Hepatocyte (in vitro differentiated cells): ENCODE measurements around the gene LRRC63. TPM values are rescaled to one million over a fixed set of nuclear protein-coding genes. Genes with fewer than 3 reads are reported as not detected.

Source experiments
- DNase-seq: peaks from one replicate; pipeline ENCODE4 v3.0.0-alpha.2; 2016; ENCODE audit warnings: low spot score
- H2AFZ ChIP-seq: fragments of 200-600 bp; sonication (generic); 2 replicates; pipeline ENCODE4 v1.6.0; 2016; ENCODE audit warnings: antibody characterized with exemption, mild to moderate bottlenecking
- H3K27ac ChIP-seq: fragments of 200-600 bp; sonication (generic); 2 replicates; pipeline ENCODE4 v1.5.1; 2016; ENCODE audit warnings: mild to moderate bottlenecking
- H3K27me3 ChIP-seq: fragments of 200-600 bp; sonication (generic); 2 replicates; pipeline ENCODE4 v1.6.1; 2016
- H3K36me3 ChIP-seq: fragments of 200-600 bp; sonication (generic); replicated peaks from 2 replicates; pipeline ENCODE4 v1.5.1; 2016; ENCODE audit warnings: low read depth; ENCODE audit not compliant: insufficient read depth
- H3K4me1 ChIP-seq: fragments of 200-600 bp; sonication (generic); 2 replicates; pipeline ENCODE4 v1.5.1; 2016; ENCODE audit warnings: mild to moderate bottlenecking, moderate library complexity; ENCODE audit not compliant: insufficient read depth
- H3K4me2 ChIP-seq: fragments of 200-600 bp; sonication (generic); 2 replicates; pipeline ENCODE4 v1.6.0; 2016
- H3K4me3 ChIP-seq: fragments of 200-600 bp; sonication (generic); 2 replicates; pipeline ENCODE4 v1.5.1; 2016; ENCODE audit warnings: mild to moderate bottlenecking
- H3K79me2 ChIP-seq: fragments of 200-600 bp; sonication (generic); 2 replicates; pipeline ENCODE4 v1.6.0; 2017; ENCODE audit warnings: mild to moderate bottlenecking
- H3K9me2 ChIP-seq: fragments of 200-600 bp; sonication (generic); replicated peaks from 2 replicates; pipeline ENCODE4 v1.6.0; 2017; ENCODE audit warnings: mild to moderate bottlenecking; ENCODE audit not compliant: insufficient read depth
- H3K9me3 ChIP-seq: fragments of 200-600 bp; sonication (generic); 2 replicates; pipeline ENCODE4 v1.5.1; 2016; ENCODE audit warnings: low read depth, mild to moderate bottlenecking
- H4K20me1 ChIP-seq: fragments of 200-600 bp; sonication (generic); 2 replicates; pipeline ENCODE4 v1.6.0; 2016; ENCODE audit warnings: mild to moderate bottlenecking; ENCODE audit not compliant: insufficient read depth, poor library complexity, severe bottlenecking
- CTCF ChIP-seq: fragments of 200-600 bp; sonication (generic); IDR thresholded peaks from 2 replicates; pipeline ENCODE4 v1.5.1; 2016; ENCODE audit warnings: antibody characterized with exemption, mild to moderate bottlenecking; ENCODE audit not compliant: poor library complexity
- EZH2 ChIP-seq: fragments of 200-600 bp; sonication (generic); IDR thresholded peaks from 2 replicates; pipeline ENCODE4 v1.6.1; 2016; ENCODE audit warnings: antibody characterized with exemption, mild to moderate bottlenecking, borderline replicate concordance
- EZH2phosphoT487 ChIP-seq: fragments of 200-600 bp; sonication (generic); IDR thresholded peaks from one replicate; pipeline ENCODE4 v1.6.1; 2018; ENCODE audit warnings: antibody characterized with exemption, mild to moderate bottlenecking, low read depth, moderate library complexity; ENCODE audit not compliant: unreplicated experiment, severe bottlenecking
- WGBS: methylation state at CpG from one replicate; pipeline ENCODE4 v1.1.6; 2016; ENCODE audit warnings: low lambda C conversion rate; ENCODE audit errors: missing lambda C conversion rate; 5-methylcytosine and 5-hydroxymethylcytosine counted together
- polyA plus RNA-seq: library from polyadenylated mRNA; unstranded; fragments of >200 nt; fragmentation: Nextera tagmentation; extraction: Ambion mirVana; gene quantifications from 2 replicates; pipeline ENCODE4 v1.2.1, GENCODE V29; 2016
- total RNA-seq: library from RNA; depleted of rRNA; stranded (reverse); fragments of >200 nt; gene quantifications from 2 replicates; pipeline ENCODE4 v1.2.3, GENCODE V29; 2014

Gene LRRC63
- total and polyA plus RNA-seq, 2 experiments from 2014 or later, result not detected

- WGBS, result 69% methylated on average over 5 of the region's 5 CpGs
- no peak for DNase-seq
- no peak for TF ChIP-seq EZH2
- TF ChIP-seq CTCF, result no peak
- no peak for TF ChIP-seq EZH2phosphoT487
- H3K4me2 ChIP-seq, result no peak overlapping the region
- no peaks in the 10 kb centered on the region for H3K9me3 ChIP-seq
- H3K4me1 ChIP-seq, result peaks cover 4% of the 10 kb centered on the region
- H3K36me3 ChIP-seq, result no peaks in the 10 kb centered on the region
- H3K79me2 ChIP-seq, result no peaks in the 10 kb centered on the region
- no peaks in the 10 kb centered on the region for H4K20me1 ChIP-seq
- no peak overlapping the region for H3K4me3 ChIP-seq
- no peak overlapping the region for H2AFZ ChIP-seq
- H3K27me3 ChIP-seq, result no peaks in the 10 kb centered on the region
- H3K27ac ChIP-seq, result no peak overlapping the region
- H3K9me2 ChIP-seq, result no peaks in the 10 kb centered on the region
These were observed 46.1 kb upstream of the LRRC63 start for GRCh38 chr13:46165485-46166223.

- Histone ChIP-seq H3K27ac (no peak overlapping the region), H3K4me2 (no peak overlapping the region), H4K20me1 (no peaks in the 10 kb centered on the region), H3K9me2 (no peaks in the 10 kb centered on the region), H2AFZ (no peak overlapping the region), H3K4me3 (no peak overlapping the region), H3K9me3 (no peaks in the 10 kb centered on the region), H3K79me2 (no peaks in the 10 kb centered on the region), H3K36me3 (no peaks in the 10 kb centered on the region), H3K4me1 (peaks cover 4% of the 10 kb centered on the region), H3K27me3 (no peaks in the 10 kb centered on the region)
- DNase-seq, result no peak
- no peak for TF ChIP-seq EZH2
- WGBS, result 91% methylated on average over 1 of the region's 1 CpG
These were observed 45.5 kb upstream of the LRRC63 start for GRCh38 chr13:46166224-46166584.

GRCh38 chr13:46166947-46167610 lies 44.6 kb upstream of the LRRC63 start:
- no peak for DNase-seq
- no peak overlapping the region for H2AFZ ChIP-seq
- H3K4me3 ChIP-seq, result no peak overlapping the region
- no peaks in the 10 kb centered on the region for H3K27me3 ChIP-seq
- H4K20me1 ChIP-seq, result no peaks in the 10 kb centered on the region
- H3K9me2 ChIP-seq, result no peaks in the 10 kb centered on the region
- H3K9me3 ChIP-seq, result no peaks in the 10 kb centered on the region
- H3K4me1 ChIP-seq, result peaks cover 4% of the 10 kb centered on the region
- no peaks in the 10 kb centered on the region for H3K36me3 ChIP-seq
- no peak overlapping the region for H3K4me2 ChIP-seq
- no peak overlapping the region for H3K27ac ChIP-seq
- TF ChIP-seq EZH2, result no peak
- TF ChIP-seq EZH2phosphoT487, result no peak
- no peak for TF ChIP-seq CTCF
- 65% methylated on average over 3 of the region's 3 CpGs for WGBS
- H3K79me2 ChIP-seq, result no peaks in the 10 kb centered on the region

- Histone ChIP-seq H3K36me3 (no peaks in the 10 kb centered on the region), H3K4me3 (no peak overlapping the region), H3K4me2 (peak overlapping the region; percentile 10), H4K20me1 (no peaks in the 10 kb centered on the region), H3K9me3 (no peaks in the 10 kb centered on the region), H3K27me3 (no peaks in the 10 kb centered on the region), H2AFZ (no peak overlapping the region), H3K27ac (peak overlapping the region; percentile 72), H3K4me1 (peaks cover 4% of the 10 kb centered on the region), H3K79me2 (no peaks in the 10 kb centered on the region), H3K9me2 (no peaks in the 10 kb centered on the region)
- TF ChIP-seq CTCF, result no peak
- no peak for TF ChIP-seq EZH2
- TF ChIP-seq EZH2phosphoT487, result no peak
- DNase-seq, result peak; percentile 75
- WGBS, result 42% methylated on average over 8 of the region's 8 CpGs
These were observed 43.4 kb upstream of the LRRC63 start for GRCh38 chr13:46168341-46168740.
